ENCODE data around the gene ANKRD10. TPM values are rescaled to one million over a fixed set of nuclear protein-coding genes. Genes with fewer than 3 reads are reported as not detected.

ANKRD10 gene
- total and polyA plus RNA-seq, 2 donors (not counting 3 experiments of a cell fraction or from before 2014, with no cell fraction given): 44.5 to 94.1 TPM

DNA sequence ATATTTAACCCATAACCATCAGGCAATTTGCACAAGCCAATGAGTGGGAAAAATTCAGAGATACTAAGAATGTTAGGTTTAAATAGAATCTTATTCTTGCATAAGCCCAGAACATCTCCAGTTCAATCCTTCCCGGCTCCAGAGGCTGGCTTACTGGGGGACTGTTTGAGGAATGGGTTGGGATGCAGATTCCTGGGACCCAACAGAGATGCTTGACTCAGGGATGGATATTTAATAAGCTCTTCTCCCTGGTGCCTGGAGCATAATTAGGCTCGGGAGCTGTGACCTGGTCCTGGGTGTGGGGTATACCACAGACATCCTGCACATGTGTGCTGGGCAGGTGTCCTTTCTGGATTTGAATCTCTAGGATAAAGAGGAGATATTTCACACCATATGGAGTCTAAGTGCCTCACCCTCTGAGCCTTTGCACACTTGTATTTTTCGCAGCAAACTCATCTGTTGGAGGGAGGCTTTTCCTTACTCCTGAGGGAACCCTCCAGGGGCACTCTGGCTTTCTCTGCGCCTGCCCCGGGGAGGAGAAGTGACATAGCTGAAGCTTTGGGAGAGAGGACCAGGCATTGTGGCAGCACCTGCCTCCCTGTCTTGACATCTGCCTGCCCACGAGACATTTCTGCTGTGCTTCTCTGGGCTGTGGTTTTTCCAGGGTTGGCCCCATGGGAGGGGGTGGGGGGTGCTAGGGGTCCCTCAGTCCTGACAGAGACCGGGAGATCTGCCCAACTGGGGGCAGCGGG is 36.1 kb upstream of the ANKRD10 start:
- ChIA-PET CTCF (no interaction called here), POLR2A (no interaction called here)
- Histone ChIP-seq H3K4me1 (ENCODE audit: control insufficient read depth, extremely low read depth, insufficient read depth, low read length) (peaks cover 8% of the 10 kb centered on the region), H3K4me2 (ENCODE audit: insufficient read depth, low read length) (no peak overlapping the region), H3K36me3 (ENCODE audit: control insufficient read depth in 2 of 2, extremely low read depth in 1 of 2, insufficient read depth in 2 of 2, low read length in 2 of 2) (no peaks in the 10 kb centered on the region), H3K4me3 (replicated peaks in 1 of 3; ENCODE audit: insufficient read depth in 1 of 3, low read depth in 1 of 3, low read length in 3 of 3) (no peak overlapping the region), H4K20me1 (replicated peaks; ENCODE audit: control insufficient read depth, extremely low read depth, insufficient read depth, low read length) (no peaks in the 10 kb centered on the region), H3K9me3 (replicated peaks; ENCODE audit: control insufficient read depth, insufficient read depth, low read length) (no peaks in the 10 kb centered on the region), H3K9ac (replicated peaks; ENCODE audit: extremely low read depth, insufficient read depth, low read length) (no peak overlapping the region), H3K79me2 (ENCODE audit: control insufficient read depth, insufficient read depth, low read length) (no peaks in the 10 kb centered on the region), H3K9me1 (replicated peaks; ENCODE audit: control insufficient read depth, extremely low read depth, insufficient read depth, low read length) (no peaks in the 10 kb centered on the region), H2AFZ (ENCODE audit: low read depth, low read length) (no peak overlapping the region), H3K27me3 (ENCODE audit: control insufficient read depth in 2 of 2, insufficient read depth in 2 of 2, low read length in 2 of 2) (no peaks in the 10 kb centered on the region), H3K27ac (ENCODE audit: insufficient read depth, low read depth, low read length) (no peak overlapping the region)
- no peak for DNase-seq (ENCODE audit: low read depth, low spot score)
- TF ChIP-seq GATA2 (IDR thresholded peaks at IDR 0.05; ENCODE audit: insufficient read depth, insufficient read length, low read depth, low read length): no peak
- TF ChIP-seq EZH2 (IDR thresholded peaks at IDR 0.05; ENCODE audit: borderline replicate concordance, low read depth, low read length, severe bottlenecking): no peak
- TF ChIP-seq POLR2AphosphoS5 (IDR thresholded peaks at IDR 0.05; ENCODE audit: insufficient read depth, low read depth, low read length): no peak
- TF ChIP-seq MYC (IDR thresholded peaks at IDR 0.05; ENCODE audit: low read depth, low read length): no peak
- TF ChIP-seq, protein P1, sequence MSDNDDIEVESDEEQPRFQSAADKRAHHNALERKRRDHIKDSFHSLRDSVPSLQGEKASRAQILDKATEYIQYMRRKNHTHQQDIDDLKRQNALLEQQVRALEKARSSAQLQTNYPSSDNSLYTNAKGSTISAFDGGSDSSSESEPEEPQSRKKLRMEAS (IDR thresholded peaks at IDR 0.05; ENCODE audit: insufficient read depth, insufficient read length): no peak
- TF ChIP-seq, protein P2, sequence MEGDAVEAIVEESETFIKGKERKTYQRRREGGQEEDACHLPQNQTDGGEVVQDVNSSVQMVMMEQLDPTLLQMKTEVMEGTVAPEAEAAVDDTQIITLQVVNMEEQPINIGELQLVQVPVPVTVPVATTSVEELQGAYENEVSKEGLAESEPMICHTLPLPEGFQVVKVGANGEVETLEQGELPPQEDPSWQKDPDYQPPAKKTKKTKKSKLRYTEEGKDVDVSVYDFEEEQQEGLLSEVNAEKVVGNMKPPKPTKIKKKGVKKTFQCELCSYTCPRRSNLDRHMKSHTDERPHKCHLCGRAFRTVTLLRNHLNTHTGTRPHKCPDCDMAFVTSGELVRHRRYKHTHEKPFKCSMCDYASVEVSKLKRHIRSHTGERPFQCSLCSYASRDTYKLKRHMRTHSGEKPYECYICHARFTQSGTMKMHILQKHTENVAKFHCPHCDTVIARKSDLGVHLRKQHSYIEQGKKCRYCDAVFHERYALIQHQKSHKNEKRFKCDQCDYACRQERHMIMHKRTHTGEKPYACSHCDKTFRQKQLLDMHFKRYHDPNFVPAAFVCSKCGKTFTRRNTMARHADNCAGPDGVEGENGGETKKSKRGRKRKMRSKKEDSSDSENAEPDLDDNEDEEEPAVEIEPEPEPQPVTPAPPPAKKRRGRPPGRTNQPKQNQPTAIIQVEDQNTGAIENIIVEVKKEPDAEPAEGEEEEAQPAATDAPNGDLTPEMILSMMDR (IDR thresholded peaks at IDR 0.05; ENCODE audit: extremely low read depth in 1 of 2, insufficient read depth in 1 of 2, low read depth in 1 of 2, low read length in 2 of 2): no peak
- TF ChIP-seq JUN (IDR thresholded peaks at IDR 0.05; ENCODE audit: borderline replicate concordance, insufficient read depth, insufficient read length, low read depth): no peak
- no peak for TF ChIP-seq POLR2A (IDR thresholded peaks at IDR 0.05; ENCODE audit: low read depth, low read length)
- no peak for TF ChIP-seq FOS (IDR thresholded peaks at IDR 0.05; ENCODE audit: borderline replicate concordance, insufficient read depth, low read length)
- dilution Hi-C loops (cut with MboI; ENCODE audit: extremely low pct_ligation_motif_present, low sequenced_read_pairs) (no loop called here), intact Hi-C loops (cut with micrococcal nuclease) (no loop called here)
- FAIRE-seq: no peak
- no TSS peak for BruUV-seq (replicated peaks)

Measured in endothelial cell of umbilical vein (primary cell).